Lower leg skin (tissue), 4 donors: ENCODE data around the gene DIP2A. TPM values are rescaled to one million over a fixed set of nuclear protein-coding genes. Genes with fewer than 3 reads are reported as not detected.

Source experiments
- DNase-seq, 2 donors: peaks; one replicate each; pipeline ENCODE4 v3.0.0-alpha.2; 2019; ENCODE audit warnings: low spot score in 2 of 2
- H3K4me3 ChIP-seq: fragments of 200-600 bp; sonication (generic); 2 replicates; pipeline ENCODE4 v1.5.1; 2017; ENCODE audit warnings: mild to moderate bottlenecking, low read depth; ENCODE audit not compliant: poor library complexity, severe bottlenecking
- POLR2A ChIP-seq, 2 donors: fragments of 450-650 bp; IDR thresholded peaks; one replicate each; pipeline ENCODE4 v1.6.1; 2016 to 2017; ENCODE audit warnings: antibody characterized with exemption in 2 of 2, mild to moderate bottlenecking in 1 of 2, moderate library complexity in 1 of 2
- WGBS, 2 donors: methylation state at CpG; one replicate each; pipeline ENCODE4 v1.1.5; 2018; 5-methylcytosine and 5-hydroxymethylcytosine counted together
- intact Hi-C: fragments of 100-400 bp; cut with DNase I; formaldehyde crosslinking; loops from one replicate; pipeline ENCODE4 v1.15.0; 2023; ENCODE audit warnings: low total_unique reads
- total RNA-seq, 4 donors: library from RNA; depleted of rRNA; stranded (reverse); fragments of >200 nt; gene quantifications; one replicate each; pipeline ENCODE4 v1.1.0, GENCODE V29; 2016
- TF ChIP-seq, protein P1 (sequence below), 3 donors: fragments of 450-650 bp; IDR thresholded peaks; one replicate each; pipeline ENCODE4 v1.5.1; 2016; ENCODE audit warnings: antibody characterized with exemption in 3 of 3, mild to moderate bottlenecking in 3 of 3, moderate library complexity in 2 of 3

Gene DIP2A
- total RNA-seq, 4 donors from 2014 or later, result 37.3 to 77.8 (median 38.5) TPM

GRCh38 chr21:46607636-46608035, 148.9 kb downstream of the DIP2A start:
- 89 to 94% methylated on average over 2 of the region's 2 CpGs for WGBS, 2 donors
- intact Hi-C loops, result no loop called here
- H3K4me3 ChIP-seq, result no peak overlapping the region
- no peak for TF ChIP-seq POLR2A (IDR thresholded peaks at IDR 0.05)
- TF ChIP-seq, protein P1, sequence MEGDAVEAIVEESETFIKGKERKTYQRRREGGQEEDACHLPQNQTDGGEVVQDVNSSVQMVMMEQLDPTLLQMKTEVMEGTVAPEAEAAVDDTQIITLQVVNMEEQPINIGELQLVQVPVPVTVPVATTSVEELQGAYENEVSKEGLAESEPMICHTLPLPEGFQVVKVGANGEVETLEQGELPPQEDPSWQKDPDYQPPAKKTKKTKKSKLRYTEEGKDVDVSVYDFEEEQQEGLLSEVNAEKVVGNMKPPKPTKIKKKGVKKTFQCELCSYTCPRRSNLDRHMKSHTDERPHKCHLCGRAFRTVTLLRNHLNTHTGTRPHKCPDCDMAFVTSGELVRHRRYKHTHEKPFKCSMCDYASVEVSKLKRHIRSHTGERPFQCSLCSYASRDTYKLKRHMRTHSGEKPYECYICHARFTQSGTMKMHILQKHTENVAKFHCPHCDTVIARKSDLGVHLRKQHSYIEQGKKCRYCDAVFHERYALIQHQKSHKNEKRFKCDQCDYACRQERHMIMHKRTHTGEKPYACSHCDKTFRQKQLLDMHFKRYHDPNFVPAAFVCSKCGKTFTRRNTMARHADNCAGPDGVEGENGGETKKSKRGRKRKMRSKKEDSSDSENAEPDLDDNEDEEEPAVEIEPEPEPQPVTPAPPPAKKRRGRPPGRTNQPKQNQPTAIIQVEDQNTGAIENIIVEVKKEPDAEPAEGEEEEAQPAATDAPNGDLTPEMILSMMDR (IDR thresholded peaks at IDR 0.05), result no peak
- DNase-seq, result no peak

DNA sequence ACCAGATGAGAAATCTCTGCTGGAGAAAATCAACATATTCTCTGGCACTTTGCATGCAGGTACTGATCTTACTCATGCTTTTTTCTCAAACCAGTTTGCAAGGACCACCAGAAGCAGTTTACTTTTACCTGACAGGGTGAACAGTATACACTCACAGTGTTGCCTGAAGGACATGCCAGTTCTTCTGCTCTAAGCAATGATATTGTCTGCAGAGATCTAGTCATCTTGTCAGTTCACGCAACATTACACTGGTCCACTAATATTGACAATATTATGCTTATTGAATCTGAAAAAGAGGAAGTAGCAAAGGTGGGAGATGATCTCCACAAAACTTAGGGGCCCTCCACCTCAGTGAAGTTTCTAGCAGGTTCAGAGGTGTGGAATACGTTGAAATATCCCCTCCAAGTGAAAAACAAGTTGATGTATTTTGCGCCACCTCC, 150.0 kb downstream of the DIP2A start:
- no peak for DNase-seq
- no peak overlapping the region for H3K4me3 ChIP-seq
- intact Hi-C loops, result no loop called here
- WGBS, 2 donors, result 84% methylated on average over 3 of the region's 3 CpGs
- no peak for TF ChIP-seq POLR2A (IDR thresholded peaks at IDR 0.05)
- TF ChIP-seq, protein P1 (IDR thresholded peaks at IDR 0.05), result no peak

DNA sequence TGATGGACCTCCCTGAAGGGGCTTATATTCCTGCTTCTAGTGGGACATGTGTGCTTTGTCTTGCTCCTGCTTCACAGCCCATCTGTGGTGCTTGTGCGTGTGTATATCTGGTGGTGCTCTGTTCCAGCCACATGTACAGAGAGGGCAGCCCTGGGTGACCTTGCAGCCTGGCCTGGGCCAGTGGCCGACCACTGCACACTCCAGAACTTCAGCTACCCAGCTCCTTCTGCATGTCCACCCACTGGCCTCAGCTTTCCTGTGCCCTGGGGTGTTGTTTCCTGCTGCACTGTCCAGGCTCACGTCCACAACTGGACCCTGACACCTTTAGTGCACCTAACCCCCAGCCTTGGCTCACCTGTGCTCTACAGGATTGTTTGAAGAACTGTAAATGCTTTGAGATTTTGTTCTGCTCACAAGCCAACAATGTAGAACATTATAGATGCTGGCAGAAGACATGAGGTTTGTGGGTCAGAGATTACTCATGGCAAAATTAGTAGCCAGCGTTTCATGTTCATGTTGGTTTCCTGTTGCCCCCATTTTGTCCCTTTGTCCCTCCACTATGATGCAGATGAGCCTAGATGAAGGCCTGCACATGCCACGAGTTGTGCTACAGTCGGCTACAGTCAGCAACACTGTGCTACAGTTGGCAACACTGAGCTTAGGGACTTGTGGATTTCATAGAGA, 151.5 kb downstream of the DIP2A start:
- intact Hi-C loops, result no loop called here
- DNase-seq, result no peak
- H3K4me3 ChIP-seq, result no peak overlapping the region
- TF ChIP-seq, protein P1 (IDR thresholded peaks at IDR 0.05), result no peak
- no peak for TF ChIP-seq POLR2A (IDR thresholded peaks at IDR 0.05)
- WGBS, 2 donors, result 86 to 91% methylated on average over 6 of the region's 6 CpGs

DNA sequence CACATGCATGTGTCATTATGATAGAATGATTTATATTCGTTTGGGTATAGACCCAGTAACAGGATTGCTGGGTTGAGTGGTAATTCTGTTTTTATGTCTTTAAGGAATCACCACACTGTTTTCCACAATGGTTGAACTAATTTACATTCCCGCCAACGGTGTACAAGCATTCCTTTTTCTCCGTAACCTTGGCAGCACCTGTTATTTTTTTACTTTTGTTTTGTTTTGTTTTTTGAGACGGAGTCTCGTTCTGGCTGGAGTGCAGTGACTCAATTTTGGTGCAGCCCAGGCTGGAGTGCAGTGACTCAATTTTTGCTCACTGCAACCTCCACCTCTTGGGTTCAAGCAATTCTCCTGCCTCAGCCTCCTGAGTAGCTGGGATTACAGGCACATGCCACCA, 154.7 kb downstream of the DIP2A start:
- no peak for DNase-seq
- intact Hi-C loops, result no loop called here
- no peak overlapping the region for H3K4me3 ChIP-seq
- TF ChIP-seq, protein P1 (IDR thresholded peaks at IDR 0.05), result no peak
- TF ChIP-seq POLR2A (IDR thresholded peaks at IDR 0.05), result no peak
- 80 to 85% methylated on average over 6 of the region's 6 CpGs for WGBS, 2 donors

- 94 to 95% methylated on average over 2 of the region's 2 CpGs for WGBS, 2 donors
- TF ChIP-seq, protein P1 (IDR thresholded peaks at IDR 0.05), result no peak
- TF ChIP-seq POLR2A (IDR thresholded peaks at IDR 0.05), result no peak
- intact Hi-C loops, result no loop called here
- no peak overlapping the region for H3K4me3 ChIP-seq
- no peak for DNase-seq
These were observed 157.4 kb downstream of the DIP2A start for GRCh38 chr21:46616050-46616449.

DNA sequence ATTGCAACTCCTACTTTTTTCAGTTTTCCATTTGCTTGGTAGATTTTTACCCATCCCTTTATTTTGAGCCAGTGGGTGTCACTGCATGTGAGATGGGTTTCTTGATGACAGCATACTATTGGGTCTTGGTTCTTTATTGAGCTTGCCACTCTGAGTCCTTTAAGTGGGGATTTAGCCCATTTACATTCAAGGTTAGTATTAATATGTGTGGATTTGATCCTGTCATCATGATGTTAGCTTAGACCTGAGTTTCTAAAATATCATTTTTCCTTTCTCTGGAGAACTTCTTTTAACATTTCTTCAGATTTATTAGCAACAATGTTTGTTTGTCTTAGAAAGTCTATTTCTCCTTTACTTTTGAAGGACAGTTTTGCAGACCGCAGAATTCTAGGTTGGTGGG, 158.0 kb downstream of the DIP2A start:
- WGBS, 2 donors, result 100% methylated on average over 1 of the region's 1 CpG
- intact Hi-C loops, result no loop called here
- DNase-seq, result no peak
- TF ChIP-seq POLR2A (IDR thresholded peaks at IDR 0.05), result no peak
- no peak overlapping the region for H3K4me3 ChIP-seq
